GM18508 (cell line): ENCODE data around the gene LEF1.
"Not testable (repeated sequence)": the region's sequence is repeated elsewhere in the genome, so short reads cannot be mapped to it uniquely, and the experiment has no call there.

Source experiments
- ATAC-seq: cut with Tn5 transposase; IDR thresholded peaks from one replicate; pipeline ENCODE4 v1.9.1; 2021; ENCODE audit warnings: moderate number of reproducible peaks; ENCODE audit not compliant: insufficient read depth, unreplicated experiment

The LEF1 gene

GRCh38 chr4:108044951-108045686 lies 123.6 kb downstream of the LEF1 start:
- ATAC-seq = no peak

- ATAC-seq = no peak
These were observed 125.2 kb downstream of the LEF1 start for GRCh38 chr4:108043526-108043925.

DNA sequence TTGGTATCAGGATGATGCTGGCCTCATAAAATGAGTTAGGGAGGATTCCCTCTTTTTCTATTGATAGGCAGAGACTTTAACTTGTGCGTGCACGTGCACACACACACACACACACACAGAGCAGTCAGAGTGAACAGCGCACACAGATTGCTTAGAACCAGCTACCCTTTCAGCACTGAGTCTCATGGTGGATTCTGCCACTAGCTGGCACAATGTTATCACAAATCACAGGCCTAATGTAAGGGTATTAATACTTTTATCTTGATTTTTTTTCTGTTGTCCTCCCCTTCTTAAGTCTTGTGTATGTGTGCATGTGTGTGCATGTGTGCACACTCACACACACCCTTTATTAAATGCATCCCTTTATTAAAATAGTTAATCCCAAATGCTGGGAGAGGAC lies 125.8 kb downstream of the LEF1 start:
- no peak for ATAC-seq

GRCh38 chr4:108037884-108038283 lies 130.8 kb downstream of the LEF1 start:
- ATAC-seq = no peak

DNA sequence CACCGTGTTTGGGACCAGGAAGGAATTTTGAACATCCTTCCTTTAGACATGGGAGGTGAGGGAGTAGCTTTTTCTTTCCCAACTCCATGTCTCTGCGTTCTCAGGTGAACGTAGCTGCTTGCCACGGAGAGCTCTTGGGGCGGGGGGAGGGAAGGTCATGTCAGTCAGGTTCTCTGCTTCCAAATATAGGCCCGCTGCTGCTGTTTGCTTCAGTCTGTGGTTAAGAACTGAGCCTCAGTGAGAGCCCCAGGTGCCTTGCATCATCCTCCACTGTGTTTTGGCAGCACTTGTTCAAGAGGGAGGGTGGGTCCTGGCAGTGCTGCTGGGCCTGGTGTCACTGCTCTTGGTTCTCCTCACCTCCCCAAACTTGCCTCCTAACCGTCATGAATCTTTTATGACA lies 132.5 kb downstream of the LEF1 start:
- peak; percentile 88 for ATAC-seq

DNA sequence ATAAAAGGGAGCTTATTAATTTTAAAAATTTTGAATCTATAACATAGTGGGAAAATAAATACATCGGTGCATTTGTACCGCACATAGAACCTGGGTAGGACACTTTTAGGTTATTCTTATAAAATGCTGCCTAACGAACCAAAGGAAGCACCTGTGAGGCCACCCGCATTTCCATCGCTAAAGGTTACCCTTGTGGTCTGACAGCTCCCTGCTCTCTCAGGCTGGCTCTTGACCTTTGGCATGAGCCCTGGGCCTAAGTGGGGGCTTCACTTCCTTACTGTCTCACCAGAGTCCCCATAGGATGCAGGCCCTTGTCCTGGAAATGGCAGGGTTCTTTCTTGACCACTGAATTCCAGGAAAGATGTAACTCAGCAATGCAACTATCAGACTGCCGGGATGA lies 133.0 kb downstream of the LEF1 start:
- no peak for ATAC-seq

- ATAC-seq = no peak
These were observed 134.2 kb downstream of the LEF1 start for GRCh38 chr4:108034565-108034964.

DNA sequence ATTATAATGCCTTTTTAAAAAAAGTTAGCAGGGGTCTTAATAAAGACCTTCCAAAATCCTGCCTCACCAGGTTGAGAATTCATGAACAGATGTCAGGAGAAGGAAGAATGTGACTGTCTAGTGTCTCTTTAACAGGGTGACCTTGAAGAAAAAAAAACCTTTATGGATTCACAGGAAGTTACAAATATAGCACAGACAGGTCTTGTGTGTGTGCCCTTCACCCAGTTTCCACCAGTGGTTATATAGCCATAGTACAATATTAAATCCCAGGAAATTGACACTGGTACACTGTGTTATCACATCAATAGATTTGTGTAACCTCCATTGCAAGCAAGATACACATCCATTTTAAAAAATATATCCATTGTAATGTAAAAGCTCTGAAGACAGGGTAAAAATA lies 135.4 kb downstream of the LEF1 start:
- ATAC-seq = no peak

GRCh38 chr4:108031427-108032083 lies 137.2 kb downstream of the LEF1 start:
- no peak for ATAC-seq

GRCh38 chr4:108030332-108030731 lies 138.4 kb downstream of the LEF1 start:
- ATAC-seq = peak; percentile 98

- ATAC-seq = no peak
These were observed 139.0 kb downstream of the LEF1 start for GRCh38 chr4:108029731-108030130.

GRCh38 chr4:108029016-108029720 lies 139.6 kb downstream of the LEF1 start:
- ATAC-seq = no peak

- ATAC-seq = no peak
These were observed 143.9 kb downstream of the LEF1 start for GRCh38 chr4:108024878-108025165.

DNA sequence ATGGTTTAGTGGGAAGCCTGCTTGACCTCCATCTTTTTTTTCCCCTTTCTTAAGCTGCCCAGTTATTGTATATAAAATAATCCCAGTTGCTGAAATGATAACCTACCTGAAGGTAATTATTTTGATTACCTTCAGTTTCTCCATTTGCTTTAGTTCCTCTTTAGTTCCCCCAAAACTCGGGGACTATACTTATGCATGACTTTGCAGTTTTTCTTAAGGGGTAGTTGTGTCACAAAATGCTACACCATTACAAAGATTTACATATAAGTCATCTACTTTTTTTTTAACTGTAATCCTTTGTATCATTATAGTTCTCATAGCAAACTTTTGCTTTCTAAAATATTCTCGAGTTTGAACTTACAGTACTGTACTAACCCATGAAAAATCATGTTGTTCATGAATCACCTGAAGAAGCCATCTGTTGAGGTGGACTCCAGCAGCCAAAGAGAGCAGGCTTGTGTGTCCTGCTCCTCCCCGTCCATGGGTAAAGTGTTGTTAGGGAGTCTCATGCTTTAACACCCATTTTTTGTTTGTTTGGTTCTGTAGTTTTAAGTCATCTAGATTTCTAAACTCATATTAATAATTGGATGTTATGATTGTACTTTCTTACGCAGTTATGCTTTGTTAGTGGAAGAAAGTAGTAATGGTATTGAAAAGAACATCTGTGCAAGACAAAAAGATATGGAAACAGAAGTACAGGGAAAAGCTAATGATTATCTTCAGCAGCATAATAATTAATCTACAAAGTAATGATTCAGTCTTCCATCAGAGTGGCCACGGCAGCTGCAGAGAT lies 144.5 kb downstream of the LEF1 start:
- no peak for ATAC-seq

DNA sequence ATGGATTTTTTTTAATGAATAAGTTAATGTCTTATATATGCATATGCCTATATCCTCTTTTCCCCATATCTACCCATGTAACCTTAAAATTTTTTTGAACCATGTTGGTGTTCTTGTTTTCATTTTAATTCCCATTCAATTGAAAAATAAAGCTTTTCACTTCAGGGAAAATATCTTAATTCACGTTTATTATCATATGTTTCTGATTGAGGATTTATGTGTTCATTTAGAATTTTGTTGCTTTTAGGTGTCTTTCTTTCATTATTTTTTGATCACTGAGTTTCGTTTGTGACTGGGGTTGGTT lies 149.9 kb downstream of the LEF1 start:
- ATAC-seq = no peak

DNA sequence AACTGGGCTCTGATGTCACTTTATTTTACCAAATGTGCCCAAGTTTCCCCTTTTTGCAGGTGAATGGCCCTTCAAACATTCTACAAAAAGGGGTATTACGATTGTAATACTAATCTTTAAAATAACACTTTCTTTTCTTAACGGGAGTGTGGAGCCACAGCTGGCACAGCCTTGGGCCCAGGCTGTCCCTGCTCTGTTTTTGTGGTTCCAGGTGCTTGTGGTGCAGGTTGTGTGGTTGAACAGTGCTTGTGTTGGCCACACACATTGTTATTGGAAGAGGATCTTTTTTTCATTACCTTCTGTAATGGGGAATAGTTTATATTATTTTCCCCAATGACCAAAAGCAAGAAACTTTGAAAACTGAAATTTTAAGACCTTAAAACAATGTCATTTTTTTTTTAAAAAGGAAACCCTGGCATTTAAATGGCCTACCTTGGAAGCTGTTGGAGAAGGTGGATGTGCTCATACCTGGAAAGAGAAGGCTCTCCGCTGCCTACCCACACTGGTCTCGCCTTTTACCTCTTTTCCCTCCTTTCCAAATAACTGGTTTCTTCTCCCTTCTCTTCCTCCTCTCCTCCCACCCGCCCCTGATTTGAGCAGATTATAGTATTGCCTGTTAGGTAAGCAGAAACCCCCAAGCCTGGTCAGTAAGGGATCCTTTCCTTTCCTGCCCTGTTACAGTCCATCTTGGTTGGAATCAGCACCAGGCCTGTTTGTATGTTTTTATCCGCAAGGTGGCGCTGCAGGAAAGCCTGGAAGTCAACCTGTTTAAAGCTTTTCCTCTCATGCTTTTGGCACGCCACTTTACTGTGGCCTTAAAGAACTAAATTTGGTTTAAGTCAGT lies 150.5 kb downstream of the LEF1 start:
- no peak for ATAC-seq

GRCh38 chr4:108013955-108014354 lies 154.8 kb downstream of the LEF1 start:
- ATAC-seq = no peak

DNA sequence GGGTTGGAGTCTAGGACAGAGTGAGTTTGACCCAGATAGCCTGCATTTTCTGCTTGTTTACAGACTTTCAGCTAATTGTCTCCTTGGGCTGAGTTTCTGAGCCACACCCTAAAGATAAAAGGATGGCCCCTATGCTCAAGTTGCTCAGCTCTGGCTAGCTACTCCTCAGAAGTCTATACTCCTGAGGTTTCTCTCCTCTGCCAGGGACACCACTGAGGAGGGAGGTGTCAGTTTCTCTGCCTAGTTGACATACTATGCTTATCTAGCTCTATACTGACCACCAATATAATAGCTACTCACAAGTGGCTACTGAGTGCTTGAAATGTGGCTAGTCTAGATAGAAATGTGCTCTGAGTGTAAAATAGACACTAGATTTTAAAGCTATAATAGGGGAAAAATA lies 155.4 kb downstream of the LEF1 start:
- no peak for ATAC-seq

- not testable (repeated sequence) for ATAC-seq
These were observed 156.3 kb downstream of the LEF1 start for GRCh38 chr4:108012382-108012781.

- no peak for ATAC-seq
These were observed 158.6 kb downstream of the LEF1 start for GRCh38 chr4:108010167-108010566.
